ENCODE measurements around the gene EHD2.
"Not testable (repeated sequence)": the region's sequence is repeated elsewhere in the genome, so short reads cannot be mapped to it uniquely, and the experiment has no call there.

EHD2 gene, protein sequence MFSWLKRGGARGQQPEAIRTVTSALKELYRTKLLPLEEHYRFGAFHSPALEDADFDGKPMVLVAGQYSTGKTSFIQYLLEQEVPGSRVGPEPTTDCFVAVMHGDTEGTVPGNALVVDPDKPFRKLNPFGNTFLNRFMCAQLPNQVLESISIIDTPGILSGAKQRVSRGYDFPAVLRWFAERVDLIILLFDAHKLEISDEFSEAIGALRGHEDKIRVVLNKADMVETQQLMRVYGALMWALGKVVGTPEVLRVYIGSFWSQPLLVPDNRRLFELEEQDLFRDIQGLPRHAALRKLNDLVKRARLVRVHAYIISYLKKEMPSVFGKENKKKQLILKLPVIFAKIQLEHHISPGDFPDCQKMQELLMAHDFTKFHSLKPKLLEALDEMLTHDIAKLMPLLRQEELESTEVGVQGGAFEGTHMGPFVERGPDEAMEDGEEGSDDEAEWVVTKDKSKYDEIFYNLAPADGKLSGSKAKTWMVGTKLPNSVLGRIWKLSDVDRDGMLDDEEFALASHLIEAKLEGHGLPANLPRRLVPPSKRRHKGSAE

DNA sequence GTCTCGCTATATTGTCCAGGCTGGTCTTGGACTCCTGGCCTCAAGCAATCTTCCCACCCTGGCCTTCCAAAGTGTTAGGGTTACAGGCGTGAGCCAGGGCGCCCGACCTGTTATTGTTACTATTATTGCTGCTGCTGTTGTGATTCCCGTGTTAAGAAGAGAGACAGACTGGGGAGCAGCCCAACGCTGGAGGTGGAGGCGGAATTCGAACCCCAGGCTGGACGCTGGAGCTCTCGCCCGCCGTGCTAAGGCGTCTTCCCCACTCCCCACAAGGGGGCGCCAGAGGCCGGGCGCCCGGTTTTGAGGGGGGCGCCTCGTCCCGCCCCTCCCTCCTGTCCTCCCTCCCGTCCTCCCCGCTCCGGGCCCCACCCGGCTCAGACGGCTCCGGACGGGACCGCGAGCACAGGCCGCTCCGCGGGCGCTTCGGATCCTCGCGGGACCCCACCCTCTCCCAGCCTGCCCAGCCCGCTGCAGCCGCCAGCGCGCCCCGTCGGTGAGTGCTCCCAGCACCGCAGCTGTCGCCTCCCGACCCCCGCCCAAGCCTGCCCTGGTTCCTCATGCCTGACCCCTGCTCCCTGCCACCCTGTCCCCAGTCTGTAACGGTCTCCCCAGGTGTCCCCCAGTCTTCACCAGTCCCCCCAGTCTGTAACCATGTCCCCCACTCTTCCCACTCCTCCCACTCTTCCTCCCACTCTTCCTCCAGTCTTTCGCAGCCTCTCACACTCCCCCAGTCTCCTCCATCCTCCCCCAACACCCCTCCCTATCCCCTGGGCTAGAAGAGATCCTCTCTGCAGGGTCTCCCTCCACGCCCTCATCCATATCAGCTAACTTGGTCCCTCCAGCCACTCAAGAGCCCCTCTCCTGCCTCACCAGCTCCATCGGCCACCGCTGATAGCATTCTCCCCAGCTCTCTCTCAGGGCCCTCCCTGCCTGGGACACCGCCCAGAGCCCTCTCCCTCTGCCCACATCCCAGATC, at the start of gene EHD2:
Gene EHD2 (plus strand): TSS at position 377 of the 976 bp plus-strand sequence. CDS start 3,191 bp downstream, outside the sequence.
- FAIRE-seq, result no peak

DNA sequence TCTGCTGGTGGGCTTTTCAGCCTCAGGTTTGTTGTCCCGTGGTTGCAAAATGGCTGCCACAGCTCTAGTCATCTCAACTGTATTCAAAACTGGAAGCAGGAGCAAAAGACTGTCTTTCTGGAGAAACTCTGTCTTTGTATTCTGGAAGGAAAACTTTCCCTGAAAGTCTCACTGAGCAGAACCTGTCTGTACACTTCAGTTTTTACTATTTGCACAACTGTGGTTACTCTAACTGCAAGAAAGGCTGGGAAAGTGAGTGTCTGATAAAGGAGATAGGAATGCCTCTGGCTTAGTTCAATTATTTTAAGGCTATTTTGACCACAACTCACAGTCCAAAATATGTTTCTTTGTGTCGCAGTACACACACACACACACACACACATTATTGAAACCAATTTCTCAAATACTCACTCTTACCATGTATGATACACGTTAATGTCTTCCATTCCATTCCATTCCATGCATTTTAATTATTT, 49.7 kb upstream of the EHD2 start:
- no peak for FAIRE-seq

GRCh38 chr19:47663911-47664771, 49.1 kb upstream of the EHD2 start:
- no peak for FAIRE-seq

GRCh38 chr19:47668556-47668955, 44.7 kb upstream of the EHD2 start:
- FAIRE-seq, result not testable (repeated sequence)

DNA sequence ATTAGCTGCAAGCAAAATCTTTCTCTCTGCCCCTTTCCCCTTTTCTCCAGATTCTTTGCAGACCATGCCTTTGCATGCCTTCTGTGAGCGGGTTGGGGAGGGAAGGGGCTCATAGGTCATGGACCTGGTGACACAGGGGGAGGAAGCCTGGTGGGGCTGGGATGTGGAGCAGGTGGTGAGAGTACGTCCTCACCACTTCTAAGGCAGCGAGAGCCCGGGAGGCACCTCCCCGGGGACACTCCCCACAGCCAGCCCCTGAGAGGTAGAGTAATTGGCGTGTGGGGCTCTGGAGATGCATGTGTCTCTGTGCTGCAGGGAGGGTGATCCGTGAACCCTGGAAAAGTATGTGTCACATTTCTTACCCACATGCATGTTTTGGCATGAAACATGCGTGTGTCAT, 42.5 kb upstream of the EHD2 start:
- FAIRE-seq, result no peak

GRCh38 chr19:47671499-47671898, 41.7 kb upstream of the EHD2 start:
- FAIRE-seq, result no peak

GRCh38 chr19:47673426-47673825, 39.8 kb upstream of the EHD2 start:
- FAIRE-seq, result no peak

DNA sequence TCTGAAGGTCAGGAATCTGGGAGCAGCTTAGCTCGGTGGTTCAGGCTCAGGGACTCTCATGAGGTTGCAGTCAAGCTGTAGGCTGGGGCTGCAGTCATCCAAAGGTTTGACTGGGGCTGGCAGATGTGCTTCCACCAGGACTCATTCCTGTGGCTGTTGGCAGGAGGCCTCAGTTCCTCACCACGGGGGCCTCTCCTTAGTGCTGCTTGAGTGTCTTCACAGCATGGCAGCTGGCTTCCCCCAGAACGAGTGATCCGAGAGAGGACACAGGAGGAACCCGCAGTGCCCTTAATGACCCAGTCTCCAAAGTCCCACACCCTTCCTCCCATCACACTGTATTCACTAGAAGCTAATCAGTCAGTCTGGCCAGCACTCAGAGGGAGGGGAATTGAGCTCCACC, 38.7 kb upstream of the EHD2 start:
- FAIRE-seq, result no peak

DNA sequence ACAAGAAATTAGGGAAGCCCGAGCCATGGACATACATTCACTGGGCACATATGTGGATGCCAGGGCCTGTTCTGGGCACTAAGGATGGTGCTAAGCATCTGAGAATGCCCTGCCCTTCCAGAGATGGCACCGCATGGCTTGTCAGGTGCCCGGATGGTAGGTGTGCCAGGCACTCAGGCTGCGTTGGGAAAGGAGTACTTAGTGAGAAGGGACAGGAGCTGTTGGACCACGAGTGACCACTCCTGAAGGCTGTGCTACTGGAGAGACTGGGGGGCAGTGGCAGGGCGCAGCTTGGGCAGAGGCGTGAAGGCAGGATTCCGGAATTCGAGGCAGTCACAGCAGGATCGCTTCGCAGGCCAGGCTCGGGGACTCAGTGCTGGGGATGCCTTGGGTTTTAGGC, 38.0 kb upstream of the EHD2 start:
- FAIRE-seq, result no peak

DNA sequence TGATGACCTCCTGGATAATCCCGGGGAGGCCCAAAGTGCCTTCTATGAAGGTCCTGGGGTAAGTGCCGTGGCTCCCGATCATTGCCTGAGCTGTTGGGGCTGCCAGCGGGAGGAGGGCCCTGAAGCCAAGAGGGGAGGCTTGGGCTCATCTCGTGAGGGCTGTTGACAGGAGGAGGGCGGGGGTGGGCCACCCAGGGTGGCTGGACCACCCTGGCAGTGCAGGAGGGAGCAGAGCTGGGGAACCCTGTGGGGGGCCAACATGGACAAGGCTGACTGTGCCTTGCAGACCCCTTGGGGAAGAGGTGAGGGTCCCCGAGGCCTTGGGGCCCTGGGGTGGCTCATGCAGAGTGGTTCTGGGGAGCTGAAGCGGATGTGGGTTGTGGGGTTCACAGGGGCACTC, 37.4 kb upstream of the EHD2 start:
- FAIRE-seq, result no peak

DNA sequence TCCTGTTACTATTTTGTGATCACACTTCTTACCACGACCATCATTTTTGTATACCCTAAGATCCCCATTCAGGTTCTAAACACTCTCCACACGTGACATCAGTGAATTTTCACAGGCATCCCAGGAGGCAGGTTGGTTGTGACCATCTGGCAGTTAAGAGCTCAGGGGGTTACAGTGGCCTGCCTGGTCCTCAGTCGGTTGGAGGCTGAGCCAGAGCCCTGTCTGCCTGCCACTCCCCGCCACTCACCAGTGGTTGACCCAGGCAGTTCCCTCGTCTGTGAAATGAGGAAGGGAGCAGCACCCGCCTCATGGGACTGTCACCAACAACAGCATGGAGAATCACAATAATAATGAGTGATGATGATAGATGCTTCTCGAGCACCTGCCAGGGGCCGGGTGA, 36.4 kb upstream of the EHD2 start:
- FAIRE-seq, result no peak

GRCh38 chr19:47679251-47679900, 33.8 kb upstream of the EHD2 start:
- no peak for FAIRE-seq

- no peak for FAIRE-seq
These were observed 33.0 kb upstream of the EHD2 start for GRCh38 chr19:47679922-47680857.

DNA sequence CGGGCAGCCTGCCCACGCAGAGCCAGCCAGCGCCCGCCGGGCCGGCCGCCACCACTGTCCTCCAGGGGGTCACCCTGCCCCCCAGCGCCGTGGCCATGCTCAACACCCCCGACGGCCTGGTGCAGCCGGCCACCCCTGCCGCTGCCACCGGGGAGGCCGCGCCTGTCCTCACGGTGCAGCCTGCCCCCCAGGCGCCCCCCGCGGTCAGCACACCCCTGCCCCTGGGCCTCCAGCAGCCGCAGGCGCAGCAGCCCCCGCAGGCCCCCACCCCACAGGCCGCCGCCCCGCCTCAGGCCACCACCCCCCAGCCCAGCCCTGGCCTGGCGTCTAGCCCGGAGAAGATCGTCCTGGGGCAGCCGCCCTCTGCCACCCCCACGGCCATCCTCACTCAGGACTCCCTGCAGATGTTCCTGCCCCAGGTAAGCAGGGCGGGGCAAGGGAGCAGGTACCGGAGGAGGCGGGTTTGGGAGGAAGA, 32.3 kb upstream of the EHD2 start:
- FAIRE-seq, result no peak

DNA sequence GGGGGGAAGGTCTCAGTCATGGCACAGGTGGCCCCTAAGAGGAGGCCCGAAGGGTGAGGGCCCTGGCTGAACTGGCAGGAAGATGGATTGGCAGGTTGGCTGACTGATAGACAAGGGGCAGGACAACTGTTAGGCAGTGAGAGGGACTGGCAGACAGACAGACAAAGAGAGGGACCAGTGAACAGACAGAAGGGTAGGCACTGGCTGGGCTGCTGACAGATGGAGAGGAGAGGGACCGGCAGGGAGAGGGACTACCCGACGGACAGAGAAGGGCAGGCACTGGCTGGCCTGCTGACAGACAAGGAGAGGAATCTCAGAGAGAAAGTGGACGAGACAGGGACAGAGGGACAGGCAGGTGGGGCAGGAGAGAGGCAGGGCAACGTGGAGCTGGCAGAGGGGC, 31.8 kb upstream of the EHD2 start:
- no peak for FAIRE-seq

DNA sequence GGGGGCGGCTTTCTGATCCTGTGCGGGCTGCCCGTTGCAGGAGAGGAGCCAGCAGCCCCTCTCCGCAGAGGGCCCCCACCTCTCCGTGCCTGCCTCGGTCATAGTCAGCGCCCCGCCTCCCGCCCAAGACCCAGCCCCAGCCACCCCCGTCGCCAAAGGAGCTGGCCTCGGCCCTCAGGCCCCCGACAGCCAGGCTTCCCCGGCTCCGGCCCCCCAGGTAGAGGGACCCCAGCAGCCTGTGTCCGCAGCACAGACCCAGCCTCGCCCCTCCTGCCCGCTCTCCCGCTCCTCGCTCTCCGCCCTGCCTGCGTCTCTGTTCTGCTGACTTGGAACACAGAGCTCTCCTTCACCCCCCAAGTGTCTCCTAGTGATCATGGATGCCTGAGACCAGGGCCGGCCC, 31.3 kb upstream of the EHD2 start:
- no peak for FAIRE-seq

GRCh38 chr19:47682939-47683338, 30.3 kb upstream of the EHD2 start:
- FAIRE-seq, result no peak

DNA sequence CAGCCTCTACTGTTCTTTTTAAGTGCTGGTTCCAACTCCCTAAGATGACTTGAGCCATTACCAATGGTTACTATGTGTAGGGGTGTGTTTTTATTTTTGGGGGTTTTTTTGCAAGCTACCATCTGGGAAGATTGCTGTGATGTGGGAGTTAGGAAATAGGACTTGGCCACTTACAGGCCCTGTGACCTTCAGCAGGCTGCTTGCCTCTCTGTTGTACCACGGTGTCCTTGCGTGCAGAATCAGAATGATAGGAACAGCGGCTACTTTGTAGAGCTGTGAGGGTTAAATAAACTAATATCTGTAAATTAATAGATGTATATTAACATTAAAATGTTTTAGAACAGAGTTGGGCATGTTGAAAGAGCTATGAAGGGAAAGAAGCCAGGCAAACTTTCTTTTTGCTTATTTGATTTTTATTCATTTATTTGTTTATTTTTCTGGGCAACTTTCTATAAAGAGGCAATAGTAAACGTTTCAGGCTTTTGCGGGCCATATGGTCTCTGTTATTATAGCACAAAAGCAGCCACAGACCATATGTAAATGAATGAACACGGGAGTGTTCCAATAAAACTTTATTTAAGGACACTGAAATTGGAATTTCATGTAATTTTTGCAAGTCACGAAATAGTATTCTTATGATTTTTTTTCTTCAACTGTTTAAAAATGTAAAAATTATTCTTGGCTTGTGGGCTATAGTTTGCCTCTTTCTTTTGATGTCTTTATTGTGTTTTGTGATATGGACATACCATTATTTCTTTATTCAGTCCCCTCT, 26.4 kb upstream of the EHD2 start:
- no peak for FAIRE-seq

DNA sequence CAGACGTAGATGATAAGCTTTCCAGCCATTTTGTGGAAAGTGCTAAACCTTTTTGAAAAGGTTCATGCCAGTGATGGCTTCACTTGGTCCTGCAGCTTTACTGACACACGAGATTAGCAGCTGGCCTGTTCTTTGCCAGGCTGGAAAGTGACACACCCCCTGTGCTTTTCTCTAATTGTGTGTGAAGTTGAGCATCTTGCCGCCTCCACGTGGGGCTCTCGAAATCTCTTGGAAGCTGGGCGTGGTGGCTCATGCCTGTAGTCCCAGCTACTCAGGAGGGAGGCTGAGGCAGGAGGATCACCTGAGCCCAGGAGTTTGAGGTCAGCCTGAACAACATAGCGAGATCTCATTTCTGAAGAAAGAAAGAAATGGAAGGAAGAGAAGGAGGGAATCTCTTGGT, 25.3 kb upstream of the EHD2 start:
- no peak for FAIRE-seq

DNA sequence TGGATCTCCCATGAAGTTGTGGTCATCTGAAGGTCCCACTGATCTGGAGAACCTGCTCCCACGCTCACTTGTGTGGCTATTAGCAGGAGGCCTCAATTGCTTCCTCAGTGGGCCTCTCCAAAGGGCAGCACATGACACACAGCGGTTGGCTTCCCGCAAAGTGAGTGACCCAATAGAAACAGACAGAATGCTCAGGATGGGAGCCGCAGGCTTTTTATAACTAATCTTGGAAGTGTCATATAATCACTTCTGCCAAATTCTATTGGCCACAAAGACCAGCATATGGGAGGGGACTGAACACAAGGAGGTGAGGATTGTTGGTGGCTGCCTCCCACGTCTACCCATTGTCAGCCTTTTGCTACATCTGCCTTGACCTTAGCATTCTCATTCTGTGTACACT, 22.1 kb upstream of the EHD2 start:
- no peak for FAIRE-seq
